GM12892 (cell line): ENCODE measurements around the gene NUDT16.

Experiments used
- POLR2A ChIP-seq: IDR thresholded peaks from 2 replicates; pipeline ENCODE4 v1.6.1; 2011; ENCODE audit warnings: low read depth, low read length, control low read depth
- POLR2AphosphoS5 ChIP-seq: IDR thresholded peaks from 2 replicates; pipeline ENCODE4 v1.6.1; 2011; ENCODE audit warnings: low read depth, low read length, control low read depth

DNA sequence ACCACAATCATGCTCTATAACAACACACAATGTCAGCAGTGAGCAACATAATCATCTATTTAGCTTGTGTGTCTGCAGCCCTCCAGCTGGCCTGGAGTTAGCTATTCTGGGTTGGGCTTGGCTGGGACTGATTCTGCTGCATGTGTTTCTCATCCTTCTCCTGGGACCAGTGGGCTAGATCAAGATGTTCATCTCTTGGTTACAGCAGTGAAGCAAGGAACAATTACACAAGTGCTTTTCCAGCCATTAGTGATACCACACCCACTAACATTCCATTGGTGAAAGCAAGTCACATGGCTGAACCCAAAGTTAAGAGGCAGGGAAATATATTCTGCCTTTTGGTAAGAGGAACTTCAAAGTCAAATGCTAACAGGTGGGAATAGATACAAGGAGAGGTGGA is 14.6 kb downstream of the NUDT16 start:
- no peak for TF ChIP-seq POLR2A
- TF ChIP-seq POLR2AphosphoS5 = no peak
